Measurements from ENCODE around the gene RTN4RL2. TPM values are rescaled to one million over a fixed set of nuclear protein-coding genes. Genes with fewer than 3 reads are reported as not detected.

Gene RTN4RL2
- total RNA-seq, result 1.4 and 2.7 TPM in 2 replicates

DNA sequence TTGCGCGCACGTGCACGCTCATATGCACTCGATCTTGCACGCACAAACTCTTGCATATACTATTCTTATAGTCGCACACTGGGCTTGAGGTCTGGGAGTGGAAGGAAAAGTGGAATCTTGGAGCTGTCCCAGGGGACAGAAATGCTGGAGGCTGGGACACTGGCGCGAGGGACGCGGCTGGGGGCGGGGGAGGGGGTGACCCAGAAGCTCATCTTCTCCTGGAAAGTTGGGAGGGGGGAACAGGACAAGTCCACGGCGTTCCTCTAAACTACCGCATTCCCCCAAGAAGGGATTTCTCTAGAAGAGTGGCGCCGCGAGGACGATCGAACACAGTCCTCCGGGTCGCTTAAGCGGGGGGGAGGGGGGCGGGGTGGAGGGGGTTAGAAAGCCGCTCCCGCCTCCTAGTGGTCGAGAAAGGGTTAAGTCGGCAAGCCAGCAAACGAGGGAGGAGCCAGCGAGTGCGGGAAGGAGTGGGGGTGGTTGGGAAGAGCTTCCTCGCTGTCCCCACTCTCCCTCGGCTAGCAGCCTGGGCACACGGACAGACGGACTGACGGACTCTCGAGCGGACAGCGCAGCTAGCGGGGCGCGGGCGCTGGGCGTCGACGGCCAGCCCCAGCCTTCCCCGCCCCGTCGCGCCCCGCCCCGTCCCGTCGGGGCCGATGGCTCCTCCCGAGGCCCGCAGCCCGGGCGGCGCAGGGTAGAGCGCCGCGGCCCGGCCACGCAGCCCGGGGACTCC, at the start of gene RTN4RL2:
Gene RTN4RL2, plus strand, starts transcription at position 507 of the 736 bp plus-strand sequence. CDS start 338 bp downstream, outside the sequence.

DNA sequence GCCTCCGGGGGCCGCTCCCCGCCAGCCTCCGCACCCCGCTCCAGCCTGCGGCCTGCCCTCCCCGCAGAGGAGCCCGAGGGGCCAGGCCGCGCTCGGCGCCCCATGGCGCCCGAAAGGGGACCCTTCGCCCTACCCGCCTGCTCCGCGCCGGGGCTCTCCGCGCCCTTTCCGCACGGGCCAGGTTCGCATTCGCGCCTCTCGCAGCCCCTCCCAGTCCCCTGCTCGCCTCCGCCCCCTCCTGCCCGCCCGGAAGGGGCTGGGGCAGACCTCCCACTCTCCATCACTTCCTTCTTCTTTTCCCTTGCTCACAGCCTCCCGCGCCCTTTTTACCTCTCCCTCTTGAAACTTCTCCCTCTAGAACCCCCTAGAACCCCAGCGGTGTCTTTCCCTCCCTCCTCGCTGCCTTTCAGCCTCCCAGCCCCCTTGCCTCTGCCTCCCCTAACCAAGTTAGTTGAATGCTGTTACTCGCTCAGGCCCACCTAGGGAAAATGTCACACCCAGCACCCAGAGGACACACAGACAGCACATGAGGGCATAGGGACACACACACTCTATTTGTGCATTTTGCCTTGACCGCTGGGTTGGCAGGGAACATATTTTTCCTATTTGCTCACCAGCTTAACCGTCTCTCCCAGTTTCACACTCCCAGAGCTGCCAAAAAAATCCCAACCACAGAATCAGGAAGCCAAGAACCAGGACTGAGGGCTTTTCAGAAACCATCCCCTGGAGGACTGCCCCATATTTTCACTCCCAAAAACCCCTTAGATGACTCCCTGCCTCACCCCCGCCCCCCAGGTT, 33.2 kb upstream of the RTN4RL2 start, which contains the start of gene SLC43A3:
Gene SLC43A3, minus strand, starts transcription at position 193 of the 798 bp plus-strand sequence. CDS start 949 bp downstream, outside the sequence.

DNA sequence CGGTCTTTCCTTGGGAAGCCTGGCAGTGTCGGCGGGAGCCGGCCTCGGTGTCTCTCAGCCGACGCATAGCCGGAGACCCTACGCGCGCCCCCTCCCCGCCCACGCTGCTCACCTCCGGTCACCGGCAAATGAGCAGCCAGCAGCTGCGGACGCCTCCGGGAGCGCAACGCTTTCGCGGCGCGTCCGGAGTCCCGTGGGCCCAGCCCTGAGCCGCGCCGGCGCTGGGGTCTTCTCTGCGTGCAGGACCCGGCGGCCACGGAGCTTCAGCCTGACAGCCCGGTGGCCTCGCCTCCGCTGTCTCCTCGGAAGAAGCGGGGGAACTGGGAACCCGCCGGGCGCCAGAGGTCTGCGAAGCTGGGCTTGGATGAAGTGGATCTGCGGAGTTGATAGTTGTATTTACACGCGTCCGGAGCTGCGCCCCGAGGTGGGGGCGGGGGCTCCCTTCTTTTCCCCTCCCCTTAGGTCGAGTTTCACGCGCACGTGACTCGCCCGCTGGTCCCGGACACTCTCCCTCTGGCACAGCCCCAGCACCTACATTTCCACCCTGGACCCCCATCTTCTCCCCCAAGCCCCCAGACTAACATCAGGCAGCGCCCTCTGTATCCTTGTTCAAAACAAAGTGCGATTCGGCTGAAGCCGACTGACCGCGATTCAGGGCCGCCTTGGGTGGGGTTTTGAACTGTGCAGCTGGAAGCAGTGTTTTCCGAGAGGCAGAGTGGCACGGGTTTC, 55.2 kb downstream of the RTN4RL2 start, which contains the start of gene SLC43A1:
Gene SLC43A1, minus strand, starts transcription at position 371 of the 729 bp plus-strand sequence. CDS start 1,591 bp downstream, outside the sequence.

Other genes starting within 250 kb of the RTN4RL2 start
- gene APLNR, start 223.3 kb upstream of the RTN4RL2 start, total RNA-seq, result 2.1 and 3.9 TPM in 2 replicates
- 85.4 and 94.9 TPM in 2 replicates for gene TNKS1BP1, start 135.6 kb upstream of the RTN4RL2 start, total RNA-seq
- 55.4 and 58.9 TPM in 2 replicates for gene SSRP1, start 124.6 kb upstream of the RTN4RL2 start, total RNA-seq
- not detected in 2 replicates for gene P2RX3, start 122.2 kb upstream of the RTN4RL2 start, total RNA-seq
- gene PRG3, start 79.4 kb upstream of the RTN4RL2 start, total RNA-seq, result not detected in 2 replicates
- not detected in 2 replicates for gene PRG2, start 69.9 kb upstream of the RTN4RL2 start, total RNA-seq
- 29.9 and 39.3 TPM in 2 replicates for gene SLC43A3, start 33.4 kb upstream of the RTN4RL2 start, total RNA-seq
- 23.5 and 25.3 TPM in 2 replicates for gene SLC43A1, start 55.2 kb downstream of the RTN4RL2 start, total RNA-seq
- 22.4 and 34.1 TPM in 2 replicates for gene TIMM10, start 70.2 kb downstream of the RTN4RL2 start, total RNA-seq
- gene SMTNL1, start 77.1 kb downstream of the RTN4RL2 start, total RNA-seq, result not detected in 2 replicates
- 74.5 and 81.5 TPM in 2 replicates for gene UBE2L6, start 107.1 kb downstream of the RTN4RL2 start, total RNA-seq
- 762 and 840 TPM in 2 replicates for gene SERPING1, start 137.2 kb downstream of the RTN4RL2 start, total RNA-seq
- gene YPEL4, start 189.4 kb downstream of the RTN4RL2 start, total RNA-seq, result 2.5 and 3.2 TPM in 2 replicates
- 11.0 and 14.3 TPM in 2 replicates for gene CLP1, start 197.2 kb downstream of the RTN4RL2 start, total RNA-seq
- gene ZDHHC5, start 207.6 kb downstream of the RTN4RL2 start, total RNA-seq, result 35.6 and 36.6 TPM in 2 replicates

Measured in cardiac ventricle fibroblast (primary cell).